ENCODE measurements around the gene MT4.

MT4 gene

GRCh38 chr16:56564793-56565477 is at the start of gene MT4:
MT4 (plus strand) TSS chr16:56565073; CDS start chr16:56565129, 56 bp downstream.
- Histone ChIP-seq H3K9me2 (replicated peaks; ENCODE audit: insufficient read depth, low read length) (no peaks in the 10 kb centered on the region), H3K36me3 (ENCODE audit: low read length) (no peaks in the 10 kb centered on the region), H3K9ac (ENCODE audit: low read length) (no peak within 1 kb of the TSS), H3K27me3 (ENCODE audit: low read length) (peaks cover 3% of the 10 kb centered on the region; the same call in 1 of the 2 replicates), H3K79me2 (ENCODE audit: insufficient read depth, low read length) (no peaks in the 10 kb centered on the region), H2AFZ (ENCODE audit: low read depth, low read length, severe bottlenecking) (no peak within 1 kb of the TSS), H3K9me3 (ENCODE audit: insufficient read depth, low read length) (no peaks in the 10 kb centered on the region), H3F3A (ENCODE audit: insufficient read depth) (no peaks in the 10 kb centered on the region), H4K20me1 (ENCODE audit: low read depth, low read length) (no peaks in the 10 kb centered on the region), H3K27ac (ENCODE audit: low read depth, low read length) (no peak within 1 kb of the TSS), H3K4me2 (ENCODE audit: low read depth, low read length, poor library complexity, severe bottlenecking) (no peak within 1 kb of the TSS), H3K4me3 (ENCODE audit: insufficient read depth, low read length, poor library complexity, severe bottlenecking) (no peak within 1 kb of the TSS)
- TF ChIP-seq CTCF (IDR thresholded peaks at IDR 0.05; ENCODE audit: insufficient read depth, low read length, poor library complexity, severe bottlenecking) (no peak), EZH2phosphoT487 (conservative IDR thresholded peaks at IDR 0.05; ENCODE audit: low read length) (no peak)

- no peaks in the 10 kb centered on the region for H3K9me2 ChIP-seq (replicated peaks; ENCODE audit: insufficient read depth, low read length)
- H3K79me2 ChIP-seq (ENCODE audit: insufficient read depth, low read length), result no peaks in the 10 kb centered on the region
- no peaks in the 10 kb centered on the region for H4K20me1 ChIP-seq (ENCODE audit: low read depth, low read length)
- H3K9ac ChIP-seq (ENCODE audit: low read length), result no peak overlapping the region
- no peaks in the 10 kb centered on the region for H3K36me3 ChIP-seq (ENCODE audit: low read length)
- H3K27me3 ChIP-seq (ENCODE audit: low read length), result no peaks in the 10 kb centered on the region
- no peak for TF ChIP-seq EZH2phosphoT487 (conservative IDR thresholded peaks at IDR 0.05; ENCODE audit: low read length)
- no peak for TF ChIP-seq CTCF (IDR thresholded peaks at IDR 0.05; ENCODE audit: insufficient read depth, low read length, poor library complexity, severe bottlenecking)
- no peaks in the 10 kb centered on the region for H3K9me3 ChIP-seq (ENCODE audit: insufficient read depth, low read length)
- H3F3A ChIP-seq (ENCODE audit: insufficient read depth), result no peaks in the 10 kb centered on the region
- no peak overlapping the region for H3K4me3 ChIP-seq (ENCODE audit: insufficient read depth, low read length, poor library complexity, severe bottlenecking)
- H3K4me2 ChIP-seq (ENCODE audit: low read depth, low read length, poor library complexity, severe bottlenecking), result no peak overlapping the region
- H3K27ac ChIP-seq (ENCODE audit: low read depth, low read length), result no peak overlapping the region
- H2AFZ ChIP-seq (ENCODE audit: low read depth, low read length, severe bottlenecking), result no peak overlapping the region
Observed at GRCh38 chr16:56515665-56516064, 49.2 kb upstream of the MT4 start.

DNA sequence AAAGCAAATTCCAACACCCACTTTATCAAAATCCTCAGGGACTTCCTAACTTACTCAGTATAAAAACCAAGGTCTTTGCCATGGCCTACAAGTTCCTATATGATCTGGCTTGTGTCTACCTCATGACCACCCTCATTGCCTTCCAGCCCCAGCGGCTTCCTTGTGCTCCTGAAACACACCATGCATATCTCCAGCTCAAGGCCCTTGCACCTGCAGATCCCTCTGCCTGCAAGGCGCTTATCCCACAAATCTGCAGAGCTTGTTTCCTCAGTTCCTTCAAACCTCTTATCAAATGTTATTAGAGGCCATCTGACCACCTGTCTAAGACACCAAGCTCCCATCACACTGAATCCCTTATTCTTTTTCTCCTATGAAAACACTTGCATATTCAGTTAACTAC is 47.7 kb upstream of the MT4 start:
- Histone ChIP-seq H3F3A (ENCODE audit: insufficient read depth) (no peaks in the 10 kb centered on the region), H3K4me3 (ENCODE audit: insufficient read depth, low read length, poor library complexity, severe bottlenecking) (no peak overlapping the region), H2AFZ (ENCODE audit: low read depth, low read length, severe bottlenecking) (no peak overlapping the region), H3K9me3 (ENCODE audit: insufficient read depth, low read length) (no peaks in the 10 kb centered on the region), H3K27ac (ENCODE audit: low read depth, low read length) (no peak overlapping the region), H3K79me2 (ENCODE audit: insufficient read depth, low read length) (no peaks in the 10 kb centered on the region), H3K9ac (ENCODE audit: low read length) (no peak overlapping the region), H3K4me2 (ENCODE audit: low read depth, low read length, poor library complexity, severe bottlenecking) (no peak overlapping the region), H3K27me3 (ENCODE audit: low read length) (no peaks in the 10 kb centered on the region), H4K20me1 (ENCODE audit: low read depth, low read length) (no peaks in the 10 kb centered on the region), H3K9me2 (replicated peaks; ENCODE audit: insufficient read depth, low read length) (no peaks in the 10 kb centered on the region), H3K36me3 (ENCODE audit: low read length) (no peaks in the 10 kb centered on the region)
- no peak for TF ChIP-seq EZH2phosphoT487 (conservative IDR thresholded peaks at IDR 0.05; ENCODE audit: low read length)
- no peak for TF ChIP-seq CTCF (IDR thresholded peaks at IDR 0.05; ENCODE audit: insufficient read depth, low read length, poor library complexity, severe bottlenecking)
